Progenitor cell of endocrine pancreas (in vitro differentiated cells): ENCODE measurements around the gene RAC3. TPM values are rescaled to one million over a fixed set of nuclear protein-coding genes. Genes with fewer than 3 reads are reported as not detected.
A peak's percentile ranks its signal among the peaks of the same experiment; 100 is the strongest.

ENCODE experiments used
- DNase-seq: peaks from one replicate; pipeline ENCODE4 v3.0.0; 2021; ENCODE audit warnings: low spot score; ENCODE audit not compliant: unreplicated experiment
- H3K27ac Mint-ChIP-seq: 2 replicates; pipeline ENCODE4 v1.8.0; 2021; ENCODE audit warnings: mild to moderate bottlenecking, moderate library complexity, mixed read lengths
- H3K27me3 Mint-ChIP-seq: 2 replicates; pipeline ENCODE4 v1.8.0; 2021; ENCODE audit warnings: mixed read lengths
- H3K36me3 Mint-ChIP-seq: 2 replicates; pipeline ENCODE4 v1.8.0; 2022; ENCODE audit warnings: mixed read lengths; ENCODE audit not compliant: insufficient read depth
- H3K4me1 Mint-ChIP-seq: 2 replicates; pipeline ENCODE4 v1.8.0; 2021; ENCODE audit warnings: low read depth, mixed read lengths
- H3K4me3 Mint-ChIP-seq: 2 replicates; pipeline ENCODE4 v1.8.0; 2021; ENCODE audit warnings: low read depth, mild to moderate bottlenecking, moderate library complexity, mixed read lengths
- H3K9me3 Mint-ChIP-seq: 2 replicates; pipeline ENCODE4 v1.8.0; 2021; ENCODE audit warnings: low read depth, mixed read lengths
- CTCF ChIP-seq: fragments of 200-600 bp; sonication (generic); IDR thresholded peaks from one replicate; pipeline ENCODE4 v1.5.0; 2021; ENCODE audit warnings: antibody characterized with exemption, mild to moderate bottlenecking; ENCODE audit not compliant: unreplicated experiment
- total RNA-seq: library from RNA; stranded (reverse); gene quantifications from 2 replicates; pipeline ENCODE4 v1.2.1, GENCODE V29; 2021

The RAC3 gene
- total RNA-seq, 1 donor from 2014 or later, result 25.2 TPM

DNA sequence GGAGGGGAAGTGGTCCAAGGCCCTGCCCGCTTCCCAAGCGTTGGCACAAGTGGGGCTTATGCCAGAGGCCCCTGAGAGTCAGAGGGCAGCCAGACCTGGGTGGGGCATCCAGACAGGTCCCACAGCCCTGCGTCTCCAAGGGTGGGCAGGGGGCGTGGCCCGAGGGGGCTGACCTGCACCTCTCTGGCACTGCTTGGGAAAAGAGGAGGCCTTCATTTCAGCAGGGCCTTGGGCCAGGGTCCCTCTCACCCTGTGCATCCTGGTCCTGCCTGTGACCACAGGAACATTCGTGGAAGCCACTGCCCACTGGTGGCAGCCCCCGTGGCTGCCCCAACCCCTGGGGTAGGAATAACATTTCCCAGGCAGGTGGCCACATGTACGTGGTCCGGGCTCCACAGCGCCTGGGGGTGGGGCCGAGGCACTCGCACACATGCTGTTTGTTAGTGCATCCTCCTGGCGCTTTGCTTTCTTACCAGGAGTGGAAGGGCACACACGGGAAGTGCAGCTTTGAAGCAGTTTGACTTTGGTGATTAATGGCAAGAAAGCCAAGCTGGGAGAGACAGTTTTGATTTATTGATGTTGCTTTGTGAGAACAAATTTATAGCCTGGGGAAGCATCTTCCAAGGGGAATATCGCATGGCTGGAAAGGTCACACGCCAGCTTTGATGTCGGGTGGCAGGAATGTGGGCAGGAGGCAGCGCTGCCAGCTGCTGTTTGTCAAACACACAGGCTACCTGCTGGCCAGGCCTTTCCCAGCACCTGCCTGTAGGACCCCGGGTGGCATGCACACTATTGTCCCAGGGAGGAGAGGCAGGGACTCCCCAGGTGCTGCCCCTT lies 13.1 kb upstream of the RAC3 start:
- H3K4me3 Mint-ChIP-seq, result no peak overlapping the region
- no peak for TF ChIP-seq CTCF
- DNase-seq, result no peak
- peaks cover 2% of the 10 kb centered on the region for H3K36me3 Mint-ChIP-seq
- peak overlapping the region; percentile 71 for H3K27ac Mint-ChIP-seq
- H3K4me1 Mint-ChIP-seq, result peaks cover 5% of the 10 kb centered on the region
- no peaks in the 10 kb centered on the region for H3K9me3 Mint-ChIP-seq
- H3K27me3 Mint-ChIP-seq, result no peaks in the 10 kb centered on the region

DNA sequence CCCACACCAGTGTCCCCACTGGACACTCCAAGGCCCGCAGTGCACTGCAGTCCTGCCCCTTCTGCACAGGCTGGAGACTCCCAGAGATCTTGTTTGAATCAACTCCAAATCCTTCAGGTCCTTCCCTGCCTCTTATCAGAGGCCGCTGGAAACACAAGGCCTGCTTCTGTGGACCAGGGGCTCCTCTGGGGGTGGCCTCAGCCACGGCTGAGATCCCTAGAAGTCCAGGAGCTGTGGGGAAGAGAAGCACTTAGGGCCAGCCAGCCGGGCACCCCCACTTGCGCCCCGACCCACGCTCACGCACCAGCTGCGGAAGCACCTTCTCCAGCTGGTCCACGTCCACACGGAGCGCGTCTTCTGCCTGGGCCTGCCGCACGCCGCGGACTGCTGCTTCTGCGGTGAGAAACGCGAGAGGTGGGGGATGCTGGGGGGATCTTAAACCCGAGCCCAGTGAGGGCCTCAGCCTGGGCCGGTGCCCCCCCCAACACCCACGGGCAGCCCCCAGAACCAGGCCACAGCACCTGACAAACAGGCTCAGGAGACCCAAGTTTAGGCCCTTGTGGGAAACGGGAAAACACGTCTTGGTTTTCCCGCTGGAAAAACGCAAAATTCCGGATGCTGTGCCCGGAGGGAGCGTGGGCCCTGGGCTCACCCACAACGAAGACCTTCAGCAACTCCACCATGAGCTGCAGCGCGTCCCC lies 12.3 kb upstream of the RAC3 start:
- Mint-ChIP-seq H3K9me3 (no peaks in the 10 kb centered on the region), H3K27ac (no peak overlapping the region), H3K4me3 (no peak overlapping the region), H3K4me1 (peaks cover 10% of the 10 kb centered on the region), H3K36me3 (peaks cover 2% of the 10 kb centered on the region), H3K27me3 (no peaks in the 10 kb centered on the region)
- DNase-seq, result no peak
- TF ChIP-seq CTCF, result no peak

DNA sequence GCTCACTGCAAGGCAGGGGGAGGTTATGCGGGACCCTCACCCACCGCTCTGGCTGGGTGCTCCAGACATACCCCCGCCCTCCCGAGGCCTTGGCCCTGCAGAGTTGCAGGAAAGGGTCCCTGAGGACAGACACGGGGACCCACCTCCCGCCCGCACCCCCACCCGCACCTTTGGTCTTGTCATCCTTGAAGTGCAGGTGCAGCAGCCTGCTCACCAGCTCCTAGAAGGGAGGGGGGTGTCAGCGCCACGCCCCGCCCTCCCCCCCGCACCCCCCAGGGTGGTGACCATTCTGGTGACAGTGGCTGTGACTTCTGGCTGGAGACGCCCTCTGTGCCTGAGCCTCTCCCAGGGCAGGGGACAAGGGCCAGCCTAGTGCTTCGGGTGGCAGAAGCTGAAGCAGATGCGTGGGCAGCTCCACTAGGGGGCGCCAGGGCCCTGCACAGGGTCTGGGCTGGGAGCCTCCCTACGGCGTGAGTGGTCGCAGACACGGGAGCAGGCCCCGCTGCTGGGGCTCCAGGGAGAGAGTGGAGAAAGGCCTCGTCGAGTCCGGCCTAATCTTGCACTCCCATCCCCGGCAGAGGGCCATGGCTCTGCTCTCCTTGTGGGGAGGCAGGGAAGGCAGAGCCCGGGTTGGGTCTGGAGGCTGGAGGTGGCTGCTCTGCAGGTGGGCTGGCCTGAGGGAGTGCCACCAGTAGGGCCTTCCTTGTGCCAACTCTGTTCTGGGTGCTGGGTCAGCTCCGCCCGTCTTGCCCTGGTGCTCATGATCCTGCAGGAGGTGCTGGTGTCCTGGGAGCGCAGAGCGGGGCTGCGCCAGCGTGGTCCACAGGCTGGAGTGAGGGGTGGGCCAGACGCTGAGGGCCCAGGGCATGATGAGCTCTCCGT lies 11.5 kb upstream of the RAC3 start:
- TF ChIP-seq CTCF, result peak; percentile 74
- peak; percentile 65 for DNase-seq
- H3K4me1 Mint-ChIP-seq, result peaks cover 11% of the 10 kb centered on the region
- H3K27me3 Mint-ChIP-seq, result no peaks in the 10 kb centered on the region
- peak overlapping the region; percentile 14 for H3K4me3 Mint-ChIP-seq
- H3K27ac Mint-ChIP-seq, result no peak overlapping the region
- H3K36me3 Mint-ChIP-seq, result peaks cover 2% of the 10 kb centered on the region
- no peaks in the 10 kb centered on the region for H3K9me3 Mint-ChIP-seq

- H3K36me3 Mint-ChIP-seq, result peaks cover 2% of the 10 kb centered on the region
- H3K27ac Mint-ChIP-seq, result no peak overlapping the region
- no peak for DNase-seq
- no peaks in the 10 kb centered on the region for H3K9me3 Mint-ChIP-seq
- H3K4me3 Mint-ChIP-seq, result peak overlapping the region; percentile 29
- TF ChIP-seq CTCF, result no peak
- no peaks in the 10 kb centered on the region for H3K27me3 Mint-ChIP-seq
- peaks cover 11% of the 10 kb centered on the region for H3K4me1 Mint-ChIP-seq
These were observed 10.8 kb upstream of the RAC3 start for GRCh38 chr17:82020572-82021106.
